Mesendoderm (in vitro differentiated cells): Measurements from ENCODE around the gene NBPF6.
"Not testable (repeated sequence)": the region's sequence is repeated elsewhere in the genome, so short reads cannot be mapped to it uniquely, and the experiment has no call there.

Experiments
- DNase-seq: peaks from one replicate; pipeline ENCODE4 v3.0.0; 2013
- H2AK5ac ChIP-seq: 2 replicates; pipeline ENCODE4 v1.6.1; 2013; ENCODE audit warnings: low read length, inconsistent platforms
- H2BK120ac ChIP-seq: 2 replicates; pipeline ENCODE4 v1.6.1; 2013; ENCODE audit warnings: low read depth, mild to moderate bottlenecking, low read length, moderate library complexity, mixed read lengths
- H2BK15ac ChIP-seq: replicated peaks from 2 replicates; pipeline ENCODE4 v1.6.1; 2013; ENCODE audit warnings: low read depth, mild to moderate bottlenecking, moderate library complexity
- H2BK5ac ChIP-seq: 2 replicates; pipeline ENCODE4 v1.6.1; 2013; ENCODE audit warnings: low read length, inconsistent platforms
- H3K18ac ChIP-seq: 2 replicates; pipeline ENCODE4 v1.6.1; 2013; ENCODE audit warnings: mild to moderate bottlenecking, low read length, mixed read lengths
- H3K23ac ChIP-seq: one replicate; pipeline ENCODE4 v1.6.1; 2013; ENCODE audit warnings: low read length
- H3K27ac ChIP-seq: 2 replicates; pipeline ENCODE4 v1.5.1; 2013; ENCODE audit warnings: low read depth, mild to moderate bottlenecking, inconsistent platforms, low read length, moderate library complexity
- H3K27me3 ChIP-seq: 2 replicates; pipeline ENCODE4 v1.6.1; 2013; ENCODE audit warnings: low read length, control low read depth, mild to moderate bottlenecking, inconsistent platforms; ENCODE audit not compliant: insufficient read depth, poor library complexity
- H3K36me3 ChIP-seq: 2 replicates; pipeline ENCODE4 v1.6.1; 2013; ENCODE audit warnings: low read length, inconsistent platforms; ENCODE audit not compliant: control insufficient read depth, insufficient read depth
- H3K4ac ChIP-seq: one replicate; pipeline ENCODE4 v1.6.1; 2013; ENCODE audit warnings: low read depth, mild to moderate bottlenecking, low read length, moderate library complexity
- H3K4me1 ChIP-seq: 2 replicates; pipeline ENCODE4 v1.6.1; 2013; ENCODE audit warnings: low read depth, low read length, inconsistent platforms; ENCODE audit not compliant: control insufficient read depth
- H3K4me2 ChIP-seq: 2 replicates; pipeline ENCODE4 v1.6.1; 2013; ENCODE audit warnings: low read length
- H3K4me3 ChIP-seq: 2 replicates; pipeline ENCODE4 v1.5.1; 2013; ENCODE audit warnings: mild to moderate bottlenecking, low read length
- H3K56ac ChIP-seq: one replicate; pipeline ENCODE4 v1.6.1; 2013; ENCODE audit warnings: low read length
- H3K79me1 ChIP-seq: 2 replicates; pipeline ENCODE4 v1.6.1; 2013; ENCODE audit warnings: low read length, inconsistent platforms
- H3K79me2 ChIP-seq: 2 replicates; pipeline ENCODE4 v1.6.1; 2013; ENCODE audit warnings: mild to moderate bottlenecking, low read length; ENCODE audit not compliant: control insufficient read depth, insufficient read depth
- H3K9ac ChIP-seq: 2 replicates; pipeline ENCODE4 v1.6.1; 2013; ENCODE audit warnings: low read length, inconsistent platforms
- H4K5ac ChIP-seq: one replicate; pipeline ENCODE4 v1.6.1; 2013; ENCODE audit warnings: low read length
- H4K8ac ChIP-seq: one replicate; pipeline ENCODE4 v1.6.1; 2013; ENCODE audit warnings: low read depth, mild to moderate bottlenecking, control low read depth, low read length, moderate library complexity
- WGBS: extraction: QIAGEN DNeasy Blood & Tissue Kit; methylation state at CpG from one replicate; pipeline ENCODE4 v1.1.7; 2013; ENCODE audit warnings: low lambda C conversion rate, missing lambda C conversion rate; ENCODE audit not compliant: insufficient coverage; ENCODE audit errors: extremely low coverage; 5-methylcytosine and 5-hydroxymethylcytosine counted together

Gene NBPF6

DNA sequence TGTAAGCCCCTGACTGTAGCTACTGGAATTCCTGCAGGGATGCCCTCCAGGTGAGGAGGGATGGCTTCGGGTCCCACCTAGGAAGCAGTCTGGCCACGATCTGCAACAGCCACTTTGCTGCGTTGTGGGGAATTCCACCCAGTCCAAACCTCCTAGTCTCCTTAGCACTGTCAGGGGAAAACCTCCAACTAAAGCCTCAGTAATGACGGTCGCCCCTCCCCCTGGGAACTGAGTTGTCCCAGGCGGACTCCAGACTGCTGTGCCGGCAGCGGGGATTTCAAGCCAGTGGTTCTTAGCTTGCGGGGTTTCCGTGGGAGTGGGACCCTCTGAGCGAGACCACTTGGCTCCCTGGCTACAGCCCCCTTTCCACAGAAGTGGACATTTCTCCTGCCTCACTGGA is 18.1 kb upstream of the NBPF6 start:
- H2AK5ac ChIP-seq, H3K36me3 ChIP-seq, H3K4me3 ChIP-seq, H3K56ac ChIP-seq, H3K27ac ChIP-seq, H4K5ac ChIP-seq, H3K79me1 ChIP-seq, H3K27me3 ChIP-seq, H3K9ac ChIP-seq, H2BK5ac ChIP-seq, H3K18ac ChIP-seq, DNase-seq, H3K4me1 ChIP-seq, H2BK120ac ChIP-seq, H3K4ac ChIP-seq, H4K8ac ChIP-seq, H3K4me2 ChIP-seq, H2BK15ac ChIP-seq, H3K79me2 ChIP-seq, H3K23ac ChIP-seq: not testable (repeated sequence)
- WGBS = no CpG with 5 or more reads among the region's 11 CpGs

DNA sequence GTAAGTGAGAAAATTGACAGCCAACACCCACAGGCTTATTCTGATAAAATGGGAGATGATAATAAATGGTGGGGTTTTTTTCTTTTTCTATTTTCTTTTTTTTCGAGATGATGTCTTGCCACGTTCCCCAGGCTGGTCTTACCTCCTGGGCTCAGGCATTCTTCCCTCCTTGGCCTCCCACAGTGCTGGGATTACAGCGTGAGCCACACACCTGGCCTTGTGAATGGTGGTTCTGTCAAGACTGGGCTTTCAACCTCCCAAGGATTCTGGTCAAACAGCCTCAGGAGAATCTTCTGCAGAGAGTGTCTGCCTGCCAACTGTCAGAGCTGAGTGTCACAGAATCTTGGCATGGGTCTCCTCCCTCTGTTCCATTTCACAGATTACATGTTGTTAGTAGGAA is 16.7 kb upstream of the NBPF6 start:
- H3K18ac ChIP-seq, H2BK5ac ChIP-seq, H3K23ac ChIP-seq, H3K79me2 ChIP-seq, DNase-seq, H4K5ac ChIP-seq, H2AK5ac ChIP-seq, H3K4me3 ChIP-seq, H2BK15ac ChIP-seq, H3K36me3 ChIP-seq, H3K4me2 ChIP-seq, H3K9ac ChIP-seq, H3K4me1 ChIP-seq, H3K27ac ChIP-seq, H4K8ac ChIP-seq, H3K79me1 ChIP-seq, H3K56ac ChIP-seq, H3K4ac ChIP-seq, H2BK120ac ChIP-seq, H3K27me3 ChIP-seq: not testable (repeated sequence)
- WGBS = no CpG with 5 or more reads among the region's 3 CpGs

DNA sequence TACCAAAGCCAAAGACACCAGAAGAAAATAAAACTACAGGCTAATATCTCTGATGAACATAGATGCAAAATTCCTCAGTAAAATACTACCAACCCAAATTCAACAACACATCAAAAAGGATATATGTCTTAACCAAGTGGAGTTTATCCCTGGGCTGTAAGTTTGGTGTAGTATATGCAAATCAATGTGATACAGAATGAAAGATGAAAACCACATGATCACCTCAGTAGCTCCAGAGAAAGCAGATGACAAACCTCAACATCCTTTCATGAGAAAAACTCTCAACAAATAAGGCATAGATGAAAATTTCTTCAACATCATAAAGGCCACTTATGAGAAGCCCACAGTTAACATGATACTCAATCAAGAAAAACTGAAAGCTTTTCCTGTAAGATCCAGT is 11.6 kb upstream of the NBPF6 start:
- not testable (repeated sequence) for H3K23ac ChIP-seq, H3K36me3 ChIP-seq, H3K4me3 ChIP-seq, H3K27ac ChIP-seq, H3K4me1 ChIP-seq, H3K18ac ChIP-seq, H3K9ac ChIP-seq, H3K79me2 ChIP-seq, H2BK5ac ChIP-seq, H4K5ac ChIP-seq, H3K79me1 ChIP-seq, H4K8ac ChIP-seq, H2AK5ac ChIP-seq, H3K4ac ChIP-seq, H3K4me2 ChIP-seq, DNase-seq, H2BK120ac ChIP-seq, H3K56ac ChIP-seq, H3K27me3 ChIP-seq, H2BK15ac ChIP-seq

DNA sequence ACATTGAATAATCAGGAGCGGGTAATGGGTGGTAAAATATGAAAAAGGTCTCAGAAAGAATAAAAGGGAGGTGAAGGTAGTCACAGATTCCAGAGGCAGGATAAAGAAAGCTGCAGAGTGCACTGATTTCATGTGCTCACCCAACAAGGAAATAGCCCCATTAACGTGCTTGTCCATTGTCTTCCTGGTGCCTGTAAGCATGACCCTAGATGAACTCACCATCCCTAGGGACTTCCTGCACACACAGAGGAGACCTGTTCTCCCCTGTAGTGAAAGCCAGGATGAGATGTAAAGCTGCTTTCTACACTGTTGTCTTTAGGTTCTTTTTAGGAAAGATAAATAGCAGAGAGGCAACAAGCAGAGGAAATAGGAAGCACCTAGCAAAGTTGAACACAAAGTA is 4.4 kb downstream of the NBPF6 start:
- H3K18ac ChIP-seq, H3K4me2 ChIP-seq, H3K36me3 ChIP-seq, H3K4ac ChIP-seq, H3K27ac ChIP-seq, H2AK5ac ChIP-seq, H3K56ac ChIP-seq, H3K79me1 ChIP-seq, H2BK5ac ChIP-seq, DNase-seq, H3K9ac ChIP-seq, H3K23ac ChIP-seq, H2BK120ac ChIP-seq, H2BK15ac ChIP-seq, H3K27me3 ChIP-seq, H3K4me1 ChIP-seq, H3K79me2 ChIP-seq, H4K5ac ChIP-seq, H4K8ac ChIP-seq, H3K4me3 ChIP-seq: not testable (repeated sequence)
- no CpG with 5 or more reads among the region's 2 CpGs for WGBS

DNA sequence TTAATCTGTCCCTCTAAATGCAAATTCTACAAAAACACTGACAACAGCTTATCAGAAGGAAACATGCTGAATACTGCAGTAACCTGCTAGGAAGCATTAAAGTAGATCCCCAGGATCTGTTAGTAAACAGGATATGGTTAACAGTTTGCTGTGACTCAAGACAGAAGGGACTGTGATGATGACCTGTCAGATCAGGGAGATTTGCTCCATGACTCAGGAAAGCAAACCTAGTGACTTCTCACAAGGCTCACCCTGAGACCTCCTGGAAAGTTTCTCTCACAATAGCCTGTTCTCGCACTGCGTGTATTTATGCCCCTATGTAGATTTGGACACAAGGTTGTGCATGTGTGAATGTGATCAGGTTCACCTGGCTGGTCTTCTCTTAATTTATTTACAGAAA is 8.5 kb downstream of the NBPF6 start:
- H3K4me2 ChIP-seq, H3K4ac ChIP-seq, H2BK15ac ChIP-seq, H3K79me2 ChIP-seq, H3K23ac ChIP-seq, H3K18ac ChIP-seq, H4K8ac ChIP-seq, DNase-seq, H3K9ac ChIP-seq, H3K4me3 ChIP-seq, H2AK5ac ChIP-seq, H3K36me3 ChIP-seq, H3K79me1 ChIP-seq, H3K56ac ChIP-seq, H3K27me3 ChIP-seq, H4K5ac ChIP-seq, H2BK120ac ChIP-seq, H2BK5ac ChIP-seq, H3K27ac ChIP-seq, H3K4me1 ChIP-seq: not testable (repeated sequence)
- no CpG with 5 or more reads among the region's 2 CpGs for WGBS

DNA sequence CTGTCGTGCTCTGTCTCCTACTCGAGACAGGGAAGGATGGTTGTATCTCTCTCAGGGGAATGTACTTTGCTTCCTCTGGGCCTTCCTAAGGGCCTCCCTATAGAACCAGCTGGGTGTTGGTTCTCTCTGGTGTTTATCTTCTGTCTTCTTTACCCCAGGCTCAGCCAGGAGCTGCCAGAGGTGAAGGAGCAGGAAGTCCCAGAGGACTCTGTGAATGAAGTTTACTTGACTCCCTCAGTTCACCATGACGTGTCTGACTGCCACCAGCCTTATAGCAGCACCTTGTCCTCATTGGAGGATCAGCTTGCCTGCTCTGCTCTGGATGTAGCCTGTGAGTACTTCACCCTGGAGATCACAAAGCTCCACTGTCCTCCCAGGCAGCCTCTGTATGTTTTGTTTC is 11.6 kb downstream of the NBPF6 start:
- not testable (repeated sequence) for H4K5ac ChIP-seq, H3K4me3 ChIP-seq, H3K79me2 ChIP-seq, H2BK120ac ChIP-seq, H2AK5ac ChIP-seq, H3K4ac ChIP-seq, DNase-seq, H2BK15ac ChIP-seq, H3K9ac ChIP-seq, H3K27me3 ChIP-seq, H3K4me1 ChIP-seq, H3K27ac ChIP-seq, H2BK5ac ChIP-seq, H3K79me1 ChIP-seq, H3K18ac ChIP-seq, H3K23ac ChIP-seq, H3K4me2 ChIP-seq, H3K56ac ChIP-seq, H3K36me3 ChIP-seq, H4K8ac ChIP-seq
- no CpG with 5 or more reads among the region's 3 CpGs for WGBS
